Neuronal stem cell (in vitro differentiated cells): ENCODE results near the gene DENR. TPM values are rescaled to one million over a fixed set of nuclear protein-coding genes. Genes with fewer than 3 reads are reported as not detected.

Experiments used
- DNase-seq: peaks from one replicate; pipeline ENCODE4 v3.0.0-alpha.2; 2013; ENCODE audit warnings: low spot score
- H2AFZ ChIP-seq: one replicate; pipeline ENCODE4 v1.6.1; 2013; ENCODE audit warnings: mild to moderate bottlenecking, low read length, inconsistent platforms
- H2AK5ac ChIP-seq: 2 replicates; pipeline ENCODE4 v1.6.1; 2013; ENCODE audit warnings: low read depth, mild to moderate bottlenecking, inconsistent platforms, low read length, moderate library complexity, mixed read lengths
- H2BK120ac ChIP-seq: 2 replicates; pipeline ENCODE4 v1.6.1; 2013; ENCODE audit warnings: low read depth, mild to moderate bottlenecking, inconsistent platforms, low read length, moderate library complexity, mixed read lengths
- H2BK12ac ChIP-seq: one replicate; pipeline ENCODE4 v1.6.1; 2013; ENCODE audit warnings: low read length, inconsistent platforms
- H2BK15ac ChIP-seq: 2 replicates; pipeline ENCODE4 v1.6.1; 2013; ENCODE audit warnings: mild to moderate bottlenecking, low read length, inconsistent platforms, mixed read lengths
- H2BK5ac ChIP-seq: one replicate; pipeline ENCODE4 v1.6.1; 2013; ENCODE audit warnings: inconsistent platforms, mild to moderate bottlenecking, low read length, moderate library complexity
- H3K14ac ChIP-seq: one replicate; pipeline ENCODE4 v1.6.1; 2013; ENCODE audit warnings: low read length, inconsistent platforms
- H3K18ac ChIP-seq: 2 replicates; pipeline ENCODE4 v1.6.1; 2013; ENCODE audit warnings: low read length, inconsistent platforms
- H3K23ac ChIP-seq: 2 replicates; pipeline ENCODE4 v1.6.1; 2013; ENCODE audit warnings: low read depth, mild to moderate bottlenecking, mixed read lengths, low read length, inconsistent platforms; ENCODE audit not compliant: poor library complexity
- H3K27ac ChIP-seq: replicated peaks from 3 replicates; pipeline ENCODE4 v1.5.1; 2013; ENCODE audit warnings: low read length, inconsistent platforms
- H3K27me3 ChIP-seq, 3 experiments: 2 replicates each; pipeline ENCODE4 v1.6.1; 2013; ENCODE audit warnings: low read length in 3 of 3, mild to moderate bottlenecking in 2 of 3, inconsistent platforms in 1 of 3, low read depth in 1 of 3, mixed read lengths in 1 of 3, moderate library complexity in 1 of 3; ENCODE audit not compliant: control insufficient read depth in 3 of 3, insufficient read depth in 3 of 3
- H3K36me3 ChIP-seq, 2 donors: replicated peaks in 1 of 2; 2 replicates each; pipeline ENCODE4 v1.6.1; 2013; ENCODE audit warnings: low read length in 2 of 2; ENCODE audit not compliant: control insufficient read depth in 2 of 2, insufficient read depth in 2 of 2
- H3K4ac ChIP-seq: 2 replicates; pipeline ENCODE4 v1.6.1; 2013; ENCODE audit warnings: inconsistent platforms, mild to moderate bottlenecking, low read length, moderate library complexity
- H3K4me1 ChIP-seq, 2 donors: 1 replicate in 1 of 2; 2 replicates in 1 of 2; pipeline ENCODE4 v1.6.1; 2013; ENCODE audit warnings: low read length in 2 of 2, low read depth in 1 of 2; ENCODE audit not compliant: control insufficient read depth in 2 of 2, insufficient read depth in 1 of 2
- H3K4me2 ChIP-seq: one replicate; pipeline ENCODE4 v1.6.1; 2013; ENCODE audit warnings: mild to moderate bottlenecking, low read length, inconsistent platforms; ENCODE audit not compliant: insufficient read depth, poor library complexity, severe bottlenecking
- H3K4me3 ChIP-seq, 2 donors: 2 replicates each; pipeline ENCODE4 v1.5.1; 2013; ENCODE audit warnings: low read length in 2 of 2, mild to moderate bottlenecking in 2 of 2, inconsistent platforms in 1 of 2, moderate library complexity in 1 of 2
- H3K79me1 ChIP-seq: one replicate; pipeline ENCODE4 v1.6.1; 2013; ENCODE audit warnings: low read depth, mild to moderate bottlenecking, inconsistent platforms, low read length, moderate library complexity
- H3K9ac ChIP-seq: one replicate; pipeline ENCODE4 v1.6.1; 2013; ENCODE audit warnings: mild to moderate bottlenecking, low read depth, low read length, inconsistent platforms; ENCODE audit not compliant: poor library complexity
- H3K9me3 ChIP-seq, 2 donors: replicated peaks in 1 of 2; 2 replicates each; pipeline versions ENCODE3 to v1.6.1; 2013; ENCODE audit warnings: low read length in 2 of 2, mild to moderate bottlenecking in 2 of 2, inconsistent platforms in 1 of 2, low read depth in 1 of 2, mixed read lengths in 1 of 2, moderate library complexity in 1 of 2; ENCODE audit not compliant: control insufficient read depth in 2 of 2, insufficient read depth in 1 of 2
- H4K8ac ChIP-seq: one replicate; pipeline ENCODE4 v1.6.1; 2013; ENCODE audit warnings: low read depth, mild to moderate bottlenecking, inconsistent platforms, low read length, moderate library complexity
- H4K91ac ChIP-seq: one replicate; pipeline ENCODE4 v1.6.1; 2013; ENCODE audit warnings: low read length, low read depth, mild to moderate bottlenecking, inconsistent platforms; ENCODE audit not compliant: poor library complexity
- WGBS, 2 donors: extraction: QIAGEN DNeasy Blood & Tissue Kit; methylation state at CpG; one replicate each; pipeline ENCODE4 v1.1.7; 2013; ENCODE audit warnings: missing lambda C conversion rate in 2 of 2, mixed read lengths in 1 of 2; ENCODE audit not compliant: insufficient read length in 2 of 2, insufficient replicate concordance in 1 of 2; ENCODE audit errors: extremely low coverage in 2 of 2; 5-methylcytosine and 5-hydroxymethylcytosine counted together
- small RNA-seq: library from polyadenylated mRNA; stranded (forward); fragments of <200 nt; extraction: miRNeasy Mini kit (QIAGEN cat#:217004); gene quantifications from one replicate; pipeline ENCODE3, GENCODE V24; 2013; ENCODE audit not compliant: insufficient read depth

Gene DENR

GRCh38 chr12:122813310-122813713 is 60.7 kb downstream of the DENR start:
- H3K18ac ChIP-seq, result no peak overlapping the region
- H3K9ac ChIP-seq, result no peak overlapping the region
- no peak for DNase-seq
- no peak overlapping the region for H3K27ac ChIP-seq
- H3K36me3 ChIP-seq, result no peaks in the 10 kb centered on the region
- no peaks in the 10 kb centered on the region for H3K27me3 ChIP-seq
- H3K4ac ChIP-seq, result no peak overlapping the region
- no CpG with 5 or more reads among the region's 10 CpGs for WGBS, 2 donors
- H3K79me1 ChIP-seq, result no peaks in the 10 kb centered on the region
- H2BK120ac ChIP-seq, result no peak overlapping the region
- H2BK12ac ChIP-seq, result no peak overlapping the region
- no peak overlapping the region for H3K4me2 ChIP-seq
- no peak overlapping the region for H4K8ac ChIP-seq
- no peak overlapping the region for H2BK15ac ChIP-seq
- no peak overlapping the region for H3K4me3 ChIP-seq
- H3K23ac ChIP-seq, result no peak overlapping the region
- H2AFZ ChIP-seq, result peak overlapping the region; percentile 46
- no peak overlapping the region for H4K91ac ChIP-seq
- H3K14ac ChIP-seq, result no peak overlapping the region
- no peaks in the 10 kb centered on the region for H3K4me1 ChIP-seq
- H3K9me3 ChIP-seq, result no peaks in the 10 kb centered on the region
- no peak overlapping the region for H2BK5ac ChIP-seq
- H2AK5ac ChIP-seq, result no peak overlapping the region

- Histone ChIP-seq H4K8ac (no peak overlapping the region), H3K36me3 (no peaks in the 10 kb centered on the region), H3K27me3 (no peaks in the 10 kb centered on the region), H2BK120ac (no peak overlapping the region), H3K4me1 (peaks cover 2 to 4% of the 10 kb centered on the region in 2 donors), H3K14ac (no peak overlapping the region), H3K4me2 (no peak overlapping the region), H3K9me3 (no peaks in the 10 kb centered on the region), H3K4me3 (no peak overlapping the region), H2AFZ (peak overlapping the region; percentile 24), H3K4ac (no peak overlapping the region), H3K18ac (no peak overlapping the region), H2AK5ac (no peak overlapping the region), H2BK12ac (no peak overlapping the region), H3K27ac (no peak overlapping the region), H2BK15ac (no peak overlapping the region), H4K91ac (no peak overlapping the region), H2BK5ac (no peak overlapping the region), H3K79me1 (no peaks in the 10 kb centered on the region), H3K23ac (no peak overlapping the region), H3K9ac (no peak overlapping the region)
- DNase-seq, result no peak
- no CpG with 5 or more reads among the region's 10 CpGs for WGBS, 2 donors
Observed at GRCh38 chr12:122819209-122819785, 66.7 kb downstream of the DENR start.

GRCh38 chr12:122820138-122820537 is 67.5 kb downstream of the DENR start:
- no peak for DNase-seq
- no peak overlapping the region for H2AFZ ChIP-seq
- no peak overlapping the region for H2BK5ac ChIP-seq
- no peak overlapping the region for H2BK120ac ChIP-seq
- H3K4me3 ChIP-seq, result no peak overlapping the region
- no peak overlapping the region for H3K18ac ChIP-seq
- no peak overlapping the region for H3K4ac ChIP-seq
- no peak overlapping the region for H2BK15ac ChIP-seq
- no peaks in the 10 kb centered on the region for H3K27me3 ChIP-seq
- peaks cover 2 to 4% of the 10 kb centered on the region in 2 donors for H3K4me1 ChIP-seq
- H3K9ac ChIP-seq, result no peak overlapping the region
- no peak overlapping the region for H3K27ac ChIP-seq
- peak overlapping the region; percentile 56 for H2AK5ac ChIP-seq
- H3K23ac ChIP-seq, result no peak overlapping the region
- no peaks in the 10 kb centered on the region for H3K36me3 ChIP-seq
- no peak overlapping the region for H3K4me2 ChIP-seq
- H3K79me1 ChIP-seq, result no peaks in the 10 kb centered on the region
- WGBS, 2 donors, result no CpG with 5 or more reads among the region's 8 CpGs
- H3K9me3 ChIP-seq, result no peaks in the 10 kb centered on the region
- no peak overlapping the region for H4K91ac ChIP-seq
- H2BK12ac ChIP-seq, result peak overlapping the region; percentile 58
- no peak overlapping the region for H3K14ac ChIP-seq
- H4K8ac ChIP-seq, result no peak overlapping the region

Small RNAs within 50 kb of the gene (small RNA-seq; reads per million reads assigned to genes)
- gene AC026333.2 (not detected), gene RF00019 (not detected)
